Measurements from ENCODE around the gene NUAK1. TPM values are rescaled to one million over a fixed set of nuclear protein-coding genes. Genes with fewer than 3 reads are reported as not detected.

Gene NUAK1
- total RNA-seq, 1 donor from 2014 or later = 33.6 TPM

- intact Hi-C loops (cut with DNase I) = no loop called here
- no peak for DNase-seq
- ATAC-seq (ENCODE audit: poor library complexity) = no peak
Observed at GRCh38 chr12:106118381-106119130, 20.2 kb downstream of the NUAK1 start.

- DNase-seq (no peak), ATAC-seq (ENCODE audit: poor library complexity) (no peak)
- intact Hi-C loops (cut with DNase I) = no loop called here
Observed at GRCh38 chr12:106115440-106115839, 23.3 kb downstream of the NUAK1 start.

DNA sequence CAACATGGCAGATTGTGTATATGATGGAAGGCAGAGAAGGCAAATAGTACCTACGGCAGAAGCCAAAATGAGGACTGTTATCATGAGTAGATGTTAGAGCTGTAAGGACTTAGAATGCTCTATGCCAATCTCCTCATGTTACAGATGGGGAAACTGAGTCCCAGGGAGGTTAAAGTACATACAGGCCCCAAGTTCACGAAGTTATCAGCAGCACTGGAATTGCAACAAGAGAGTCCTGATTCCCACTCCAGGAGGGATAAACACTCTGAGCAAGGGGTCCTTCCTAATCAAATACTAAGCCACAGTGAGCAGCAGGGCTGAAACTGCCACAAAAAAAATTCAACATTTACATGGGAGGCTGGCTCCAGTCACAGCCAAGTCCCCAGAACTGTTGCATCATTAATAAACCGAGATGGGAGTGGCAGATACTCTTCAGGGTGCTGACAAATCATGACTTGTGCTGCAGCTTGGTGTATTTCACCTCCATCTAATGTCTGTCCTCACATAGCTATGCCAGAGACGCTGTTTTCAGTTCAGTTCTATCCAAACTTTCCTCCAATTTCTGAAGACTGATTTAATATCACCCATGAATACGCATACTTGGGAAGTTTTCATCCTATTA, 24.2 kb downstream of the NUAK1 start:
- ATAC-seq (ENCODE audit: poor library complexity) (peak; percentile 59), DNase-seq (no peak)
- intact Hi-C loops (cut with DNase I) = no loop called here

- intact Hi-C loops (cut with DNase I) = no loop called here
- DNase-seq (peak; percentile 54), ATAC-seq (ENCODE audit: poor library complexity) (peak; percentile 83)
Observed at GRCh38 chr12:106113824-106114446, 24.8 kb downstream of the NUAK1 start.

DNA sequence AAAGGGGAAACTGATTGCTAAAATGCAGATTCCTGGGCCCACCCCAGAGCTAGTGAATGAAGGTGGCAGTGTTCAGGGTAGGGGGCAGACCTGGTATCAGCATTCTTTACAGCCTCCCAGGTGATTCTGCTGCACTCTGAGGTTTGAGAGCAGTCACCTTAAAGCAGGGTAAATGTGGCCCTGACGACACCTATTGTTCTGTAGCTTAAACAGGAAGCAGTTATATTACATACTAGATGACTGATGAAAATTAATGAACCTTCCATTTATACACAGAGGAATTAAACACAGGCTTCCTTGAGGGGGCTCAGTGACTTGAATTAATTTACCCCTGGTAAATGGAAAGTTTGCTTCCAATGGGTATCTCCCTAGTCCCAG, 25.3 kb downstream of the NUAK1 start:
- intact Hi-C loops (cut with DNase I) = no loop called here
- DNase-seq (no peak), ATAC-seq (ENCODE audit: poor library complexity) (peak; percentile 2)

DNA sequence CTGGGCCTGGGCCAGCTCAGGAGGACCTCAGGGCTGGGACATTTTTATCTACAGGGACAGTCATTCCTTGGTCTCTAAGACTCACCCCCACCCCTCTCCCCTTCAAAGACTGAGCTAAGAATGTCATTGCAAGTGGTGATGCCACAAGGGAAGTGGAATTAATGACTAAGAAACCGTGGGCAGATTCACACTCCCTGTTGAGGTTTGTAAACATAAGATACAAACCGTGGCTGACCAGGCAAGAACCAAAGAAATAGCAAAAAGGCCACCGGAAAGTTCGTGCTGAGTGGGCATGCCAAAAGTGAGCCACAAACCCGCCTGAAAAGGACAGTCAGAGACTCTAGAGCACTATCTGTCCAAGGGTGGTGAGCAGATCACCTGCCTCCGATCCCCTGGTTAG, 25.7 kb downstream of the NUAK1 start:
- no peak for ATAC-seq (ENCODE audit: poor library complexity)
- intact Hi-C loops (cut with DNase I) = no loop called here

DNA sequence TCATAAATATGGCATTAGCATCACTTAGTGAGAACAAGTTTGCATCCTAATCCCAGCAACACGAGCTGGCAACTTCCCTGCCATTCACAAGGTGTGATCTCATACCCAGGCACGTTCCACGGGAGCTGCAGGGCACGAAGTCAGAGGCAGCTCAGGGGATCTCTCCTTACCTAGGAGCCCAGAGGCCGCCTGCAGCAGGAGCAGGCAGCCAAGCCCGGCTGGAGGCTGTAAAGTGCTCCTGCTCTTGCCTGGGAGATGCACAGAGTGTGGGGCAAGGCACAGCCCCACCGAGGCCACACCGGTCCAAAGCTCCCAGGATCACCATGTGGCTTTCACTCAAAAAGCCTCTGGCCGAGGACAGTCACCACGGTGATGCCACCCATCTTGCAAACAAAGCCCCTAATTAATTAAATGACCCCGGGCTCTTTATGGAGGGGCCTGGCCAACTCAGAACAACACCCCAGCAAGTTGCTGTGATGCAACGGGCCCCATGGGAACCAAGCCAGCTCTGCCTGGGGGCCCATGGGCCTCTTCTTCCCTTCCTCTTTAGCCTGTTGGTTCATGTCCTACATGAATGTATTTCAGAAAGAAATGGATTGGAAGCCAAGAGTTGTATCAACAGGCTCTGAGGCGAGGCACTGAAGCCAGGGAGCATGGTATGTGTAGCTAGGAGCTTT, 26.5 kb downstream of the NUAK1 start:
- peak; percentile 53 for DNase-seq
- intact Hi-C loops (cut with DNase I) = no loop called here
- peak; percentile 3 for ATAC-seq (ENCODE audit: poor library complexity)

More for the DNA sequence above, 25.7 kb downstream of the NUAK1 start:
- DNase-seq = no peak

DNA sequence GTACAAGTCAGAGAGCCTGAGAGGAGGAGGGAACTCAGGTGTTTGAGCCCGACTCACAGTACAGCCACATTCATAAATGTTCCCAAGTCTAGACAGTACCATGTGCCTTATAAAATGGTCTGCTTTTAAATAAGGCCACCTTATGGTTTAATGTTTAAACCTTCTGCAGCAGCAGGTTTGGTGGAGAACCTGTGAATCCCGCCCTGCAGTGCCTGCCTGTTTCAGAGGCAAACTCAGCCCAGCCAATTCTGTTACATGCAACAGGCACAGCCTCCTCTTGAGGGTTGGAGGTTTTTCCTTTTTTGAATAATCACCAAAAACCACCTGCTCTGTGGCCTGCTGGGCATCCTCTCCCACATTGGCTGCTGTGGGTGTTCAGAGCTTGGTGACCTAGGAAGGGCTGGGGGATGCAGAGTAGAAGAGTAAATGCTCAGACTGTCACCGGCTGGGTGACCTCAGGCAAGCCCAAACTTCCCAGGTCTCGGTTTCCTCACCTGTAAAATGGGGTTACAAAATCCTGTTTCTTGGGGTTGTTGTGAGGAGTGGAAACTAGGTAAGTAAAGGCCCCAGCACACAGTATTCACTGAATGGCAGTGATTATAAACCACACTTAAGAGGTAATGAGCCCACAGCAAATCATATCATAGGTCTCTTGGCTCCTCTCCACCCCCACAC, 28.0 kb downstream of the NUAK1 start:
- DNase-seq = no peak
- intact Hi-C loops (cut with DNase I) = no loop called here
- no peak for ATAC-seq (ENCODE audit: poor library complexity)

- ATAC-seq (ENCODE audit: poor library complexity) (no peak), DNase-seq (no peak)
- intact Hi-C loops (cut with DNase I) = no loop called here
Observed at GRCh38 chr12:106109168-106109910, 29.4 kb downstream of the NUAK1 start.

DNA sequence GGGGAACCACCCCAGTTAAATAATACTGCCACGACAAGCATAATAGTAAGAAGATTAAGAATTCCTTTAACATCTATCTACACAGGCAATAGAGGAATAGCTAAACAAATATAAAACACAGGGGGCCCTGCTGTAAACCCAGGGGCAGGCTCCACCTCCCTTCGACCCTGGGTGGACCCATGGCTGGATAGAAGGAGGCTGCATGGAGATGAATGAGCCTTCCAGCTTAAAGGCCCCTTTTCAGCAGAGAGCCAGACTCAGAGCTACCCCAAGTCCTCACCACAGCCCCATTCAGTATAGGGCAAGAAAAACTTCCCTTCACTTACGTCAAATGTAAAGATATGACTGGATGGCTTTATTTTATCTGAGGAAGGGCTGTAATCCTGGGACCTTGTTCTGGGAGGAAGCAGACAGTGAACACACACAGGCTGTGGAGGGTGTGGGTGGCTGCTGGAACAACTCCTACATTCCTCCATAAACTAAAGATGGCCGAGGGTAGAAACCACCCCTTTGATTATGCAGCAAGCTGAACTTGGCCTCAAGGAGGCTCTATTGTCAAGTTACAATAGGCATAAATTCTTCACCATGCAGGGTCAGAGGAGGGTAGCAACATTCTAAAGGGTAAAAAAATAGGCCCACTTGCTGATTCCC, 30.4 kb downstream of the NUAK1 start:
- DNase-seq (no peak), ATAC-seq (ENCODE audit: poor library complexity) (peak; percentile 26)
- intact Hi-C loops (cut with DNase I) = no loop called here

- intact Hi-C loops (cut with DNase I) = no loop called here
Observed at GRCh38 chr12:106107566-106107965, 31.2 kb downstream of the NUAK1 start.

DNA sequence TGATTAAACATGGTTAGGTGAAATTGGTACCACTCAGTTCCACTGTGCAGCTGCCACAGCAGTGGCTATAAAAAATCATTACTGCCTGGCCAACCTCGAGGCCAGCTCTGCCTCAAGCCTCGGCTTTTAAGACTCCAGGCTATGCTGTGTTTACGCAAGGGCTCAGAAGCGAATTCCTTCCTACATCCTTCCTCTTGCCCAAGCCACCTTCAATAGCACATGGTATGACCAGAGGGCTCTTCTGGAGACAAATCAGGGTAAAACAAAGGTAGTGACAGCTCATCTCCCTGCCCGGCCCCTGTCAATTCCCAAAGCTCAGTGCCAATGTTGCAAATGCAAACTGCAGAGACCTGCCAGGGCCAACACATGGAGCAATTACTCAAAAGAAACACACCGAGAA, 31.9 kb downstream of the NUAK1 start:
- peak; percentile 40 for ATAC-seq (ENCODE audit: poor library complexity)
- DNase-seq = no peak
- intact Hi-C loops (cut with DNase I) = no loop called here

More at GRCh38 chr12:106107566-106107965, 31.2 kb downstream of the NUAK1 start:
- DNase-seq (no peak), ATAC-seq (ENCODE audit: poor library complexity) (no peak)

DNA sequence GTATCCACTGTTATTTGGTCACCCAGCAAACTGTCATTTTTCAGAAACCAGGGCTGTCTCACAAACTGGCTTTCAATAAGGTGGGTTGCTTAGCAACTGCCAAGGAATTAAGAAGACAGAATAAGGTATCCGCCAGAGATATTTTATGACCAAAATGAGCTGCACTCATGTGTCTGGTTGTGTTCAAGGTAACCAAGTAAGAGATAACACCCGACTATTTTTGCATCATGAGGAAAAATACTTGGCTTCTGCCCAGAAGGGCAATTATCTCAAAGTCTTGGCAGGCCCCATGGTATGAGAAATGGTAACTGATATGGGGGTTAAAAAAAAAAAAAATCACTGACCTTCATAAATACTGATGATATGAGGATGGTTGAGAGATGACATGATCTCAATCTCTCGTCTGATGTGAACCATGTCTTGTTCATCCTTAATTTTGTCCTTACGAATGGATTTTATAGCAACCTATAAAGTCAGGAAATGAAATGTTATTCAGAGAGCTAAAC, 32.6 kb downstream of the NUAK1 start:
- ATAC-seq (ENCODE audit: poor library complexity) (peak; percentile 77), DNase-seq (no peak)
- intact Hi-C loops (cut with DNase I) = no loop called here

GRCh38 chr12:106101803-106102202, 37.0 kb downstream of the NUAK1 start:
- ATAC-seq (ENCODE audit: poor library complexity) (peak; percentile 35), DNase-seq (no peak)
- intact Hi-C loops (cut with DNase I) = loop anchor here (5.0 kb wide), 1 partner anchor 35 kb away; the partner anchor contains the start of gene NUAK1

- ATAC-seq (ENCODE audit: poor library complexity) = no peak
- intact Hi-C loops (cut with DNase I) = no loop called here
- DNase-seq = no peak
Observed at GRCh38 chr12:106098691-106099200, 40.0 kb downstream of the NUAK1 start.

GRCh38 chr12:106097011-106097410, 41.7 kb downstream of the NUAK1 start:
- intact Hi-C loops (cut with DNase I) = no loop called here
- DNase-seq = no peak
- peak; percentile 36 for ATAC-seq (ENCODE audit: poor library complexity)

- DNase-seq = no peak
- intact Hi-C loops (cut with DNase I) = no loop called here
Observed at GRCh38 chr12:106096376-106096775, 42.4 kb downstream of the NUAK1 start.

More at GRCh38 chr12:106096376-106096775, 42.4 kb downstream of the NUAK1 start:
- ATAC-seq (ENCODE audit: poor library complexity) = peak; percentile 75
